Stomach (tissue), 9 donors: Measurements from ENCODE around the gene RETREG2. TPM values are rescaled to one million over a fixed set of nuclear protein-coding genes. Genes with fewer than 3 reads are reported as not detected.

Experiments used
- DNase-seq, 2 donors: peaks; one replicate each; pipeline versions ENCODE4 v3.0.0 to v3.0.0-alpha.2; 2013 to 2019
- H3K27ac ChIP-seq, 5 donors: fragments of 200-600 bp in 4 of 5; sonication (generic) in 4 of 5; one replicate each; pipeline ENCODE4 v1.5.1; 2013 to 2019; ENCODE audit warnings: mild to moderate bottlenecking in 1 of 5, moderate library complexity in 1 of 5
- H3K27me3 ChIP-seq, 3 donors: fragments of 200-600 bp; sonication (generic); one replicate each; pipeline ENCODE4 v1.5.1; 2017 to 2019; ENCODE audit warnings: mixed run types in 1 of 3
- H3K36me3 ChIP-seq, 4 donors: fragments of 200-600 bp; sonication (generic); 1 replicate in 3 of 4; 2 replicates in 1 of 4; pipeline ENCODE4 v1.5.1; 2016 to 2019
- H3K4me1 ChIP-seq, 4 donors: fragments of 200-600 bp; sonication (generic); one replicate each; pipeline ENCODE4 v1.5.1; 2016 to 2019
- H3K4me3 ChIP-seq, 4 donors: fragments of 200-600 bp; sonication (generic) in 3 of 4; one replicate each; pipeline ENCODE4 v1.5.1; 2016 to 2019; ENCODE audit warnings: mild to moderate bottlenecking in 1 of 4
- H3K9me3 ChIP-seq, 4 donors: fragments of 200-600 bp; sonication (generic); one replicate each; pipeline ENCODE4 v1.5.1; 2016 to 2019
- CTCF ChIP-seq, 7 experiments: fragments of 450-650 bp in 4 of 7; fragments of 200-600 bp in 3 of 7; sonication (generic) in 3 of 7; IDR thresholded peaks; one replicate each; pipeline ENCODE4 v1.5.1; 2016 to 2019; ENCODE audit warnings: antibody characterized with exemption in 7 of 7, control low read depth in 2 of 7, mild to moderate bottlenecking in 1 of 7
- EP300 ChIP-seq: sonication (generic); formaldehyde crosslinking; IDR thresholded peaks from one replicate; pipeline ENCODE4 v1.6.1; 2017; ENCODE audit warnings: antibody characterized with exemption
- POLR2A ChIP-seq, 4 donors: fragments of 450-650 bp; IDR thresholded peaks; one replicate each; pipeline ENCODE4 v1.6.1; 2016; ENCODE audit warnings: antibody characterized with exemption in 4 of 4, control low read depth in 2 of 4, mild to moderate bottlenecking in 1 of 4, moderate library complexity in 1 of 4
- POLR2AphosphoS5 ChIP-seq, 3 donors: sonication (generic); formaldehyde crosslinking; IDR thresholded peaks; one replicate each; pipeline ENCODE4 v1.6.1; 2016; ENCODE audit warnings: antibody characterized with exemption in 3 of 3
- WGBS, 5 donors: extraction: QIAGEN DNeasy Blood & Tissue Kit in 3 of 5; methylation state at CpG; one replicate each; pipeline versions ENCODE4 v1.1.5 to v1.1.7; 2013 to 2018; 5-methylcytosine and 5-hydroxymethylcytosine counted together
- intact Hi-C: fragments of 100-400 bp; cut with DNase I; formaldehyde crosslinking; loops from one replicate; pipeline ENCODE4 v1.15.1; 2023; ENCODE audit warnings: low total_unique reads
- polyA plus RNA-seq, 3 donors: library from polyadenylated mRNA; stranded (reverse); fragments of 200-250 nt; gene quantifications; one replicate each; pipeline ENCODE4 v1.2.3, GENCODE V29; 2013
- total RNA-seq, 5 donors: library from RNA; depleted of rRNA; stranded (reverse); fragments of >200 nt; gene quantifications; one replicate each; pipeline versions ENCODE4 v1.1.0 to v1.2.3, GENCODE V29; 2014 to 2016
- donor health status: healthy with polysubstance abuse.
- donor health status: Bipolar disorder and iron deficiency.
- donor health status: healthy.

RETREG2 gene
- total and polyA plus RNA-seq, 8 donors = 23.9 to 97.3 (median 43.0) TPM

- Histone ChIP-seq H3K4me1 (peaks cover 25 to 49% (median 39%) of the 10 kb centered on the region in 4 donors), H3K27me3 (no peaks in the 10 kb centered on the region), H3K36me3 (peaks cover 60 to 71% (median 65%) of the 10 kb centered on the region in 4 donors), H3K27ac (peak overlapping the region; percentile 81 to 95 (median 94)), H3K4me3 (peak overlapping the region; percentile 50 to 69 (median 60)), H3K9me3 (no peaks in the 10 kb centered on the region)
- TF ChIP-seq POLR2A (IDR thresholded peaks at IDR 0.05) (no peak), POLR2AphosphoS5 (IDR thresholded peaks at IDR 0.05) (no peak), CTCF (IDR thresholded peaks at IDR 0.05) (no peak), EP300 (no peak)
- WGBS, 5 donors = 0 to 3% (median 0%) methylated on average over 8 to 37 of the region's 37 CpGs
- intact Hi-C loops = loop anchor here (5.0 kb wide), 1 partner anchor 46 kb away; the partner anchor contains the start of gene SLC23A3
- peak; percentile 72 to 85 for DNase-seq
Observed at GRCh38 chr2:219218217-219218731, 40.2 kb downstream of the RETREG2 start.

- intact Hi-C loops = loop anchor here (5.0 kb wide), 1 partner anchor 47 kb away; the partner anchor contains the start of gene SLC23A3
- DNase-seq = peak; percentile 96 to 98
- H3K9me3 ChIP-seq = no peaks in the 10 kb centered on the region
- no peaks in the 10 kb centered on the region for H3K27me3 ChIP-seq
- H3K36me3 ChIP-seq = peaks cover 62 to 71% (median 65%) of the 10 kb centered on the region in 4 donors
- H3K4me1 ChIP-seq = peaks cover 25 to 49% (median 39%) of the 10 kb centered on the region in 4 donors
- peak within 1 kb of the TSS; percentile 81 to 95 (median 94) for H3K27ac ChIP-seq
- peak in 2 of 4 donors; percentile 22 to 47 for TF ChIP-seq POLR2A (IDR thresholded peaks at IDR 0.05)
- peak; percentile 53 to 87 (median 77) for TF ChIP-seq POLR2AphosphoS5 (IDR thresholded peaks at IDR 0.05)
- no peak for TF ChIP-seq EP300
- TF ChIP-seq CTCF (IDR thresholded peaks at IDR 0.05) = no peak
- 8 to 10% (median 8%) methylated on average over 31 to 71 of the region's 71 CpGs for WGBS, 5 donors
- H3K4me3 ChIP-seq = peak within 1 kb of the TSS; percentile 50 to 69 (median 60)
Observed at GRCh38 chr2:219218732-219219701, 40.9 kb downstream of the RETREG2 start, which contains the start of gene ABCB6. Gene ABCB6, minus strand, starts transcription at chr2:219218958. Its CDS starts 285 bp downstream, at chr2:219218673.

GRCh38 chr2:219219784-219220532, 41.9 kb downstream of the RETREG2 start:
- peak overlapping the region in 1 of 4 donors; percentile 69 for H3K4me3 ChIP-seq
- WGBS, 5 donors = 87 to 92% (median 90%) methylated on average over 17 to 18 of the region's 18 CpGs
- H3K27me3 ChIP-seq = no peaks in the 10 kb centered on the region
- intact Hi-C loops = loop anchor here (5.0 to 10.0 kb wide), 2 partner anchors 48 to 65 kb away; partner anchors contain the start of gene SLC23A3
- TF ChIP-seq EP300 (no peak), CTCF (IDR thresholded peaks at IDR 0.05) (no peak), POLR2A (IDR thresholded peaks at IDR 0.05) (no peak), POLR2AphosphoS5 (IDR thresholded peaks at IDR 0.05) (no peak)
- H3K9me3 ChIP-seq = no peaks in the 10 kb centered on the region
- peaks cover 63 to 71% (median 65%) of the 10 kb centered on the region in 4 donors for H3K36me3 ChIP-seq
- peaks cover 25 to 49% (median 39%) of the 10 kb centered on the region in 4 donors for H3K4me1 ChIP-seq
- H3K27ac ChIP-seq = peak overlapping the region in 4 of 5 donors; percentile 89 to 95 (median 94)
- no peak for DNase-seq
